Endodermal cell (in vitro differentiated cells): ENCODE results near the gene OR6A2. TPM values are rescaled to one million over a fixed set of nuclear protein-coding genes. Genes with fewer than 3 reads are reported as not detected.
A peak's percentile ranks its signal among the peaks of the same experiment; 100 is the strongest.

ENCODE experiments used
- DNase-seq: peaks from one replicate; pipeline ENCODE4 v3.0.0-alpha.2; 2017
- H3K27ac ChIP-seq: 2 replicates; pipeline ENCODE4 v1.5.1; 2013; ENCODE audit warnings: mild to moderate bottlenecking, low read depth, low read length, moderate library complexity
- H3K27me3 ChIP-seq: 2 replicates; pipeline ENCODE4 v1.6.1; 2013; ENCODE audit warnings: mild to moderate bottlenecking, low read length, moderate library complexity; ENCODE audit not compliant: insufficient read depth, control insufficient read depth, poor library complexity, severe bottlenecking
- H3K36me3 ChIP-seq: 2 replicates; pipeline ENCODE4 v1.7.0; 2013; ENCODE audit warnings: mild to moderate bottlenecking, low read length, moderate library complexity; ENCODE audit not compliant: control insufficient read depth, insufficient read depth
- H3K4me1 ChIP-seq: one replicate; pipeline ENCODE4 v1.7.0; 2013; ENCODE audit warnings: low read length; ENCODE audit not compliant: control insufficient read depth, insufficient read depth
- H3K4me3 ChIP-seq: 2 replicates; pipeline ENCODE4 v1.5.1; 2013; ENCODE audit warnings: mild to moderate bottlenecking, low read length, moderate library complexity
- H3K9ac ChIP-seq: 2 replicates; pipeline ENCODE4 v1.6.1; 2013; ENCODE audit warnings: mild to moderate bottlenecking, low read length, moderate library complexity; ENCODE audit not compliant: poor library complexity, severe bottlenecking; ENCODE audit errors: extremely low read depth
- H3K9me3 ChIP-seq: 2 replicates; pipeline ENCODE4 v1.6.1; 2013; ENCODE audit warnings: mild to moderate bottlenecking, low read length, moderate library complexity; ENCODE audit not compliant: control insufficient read depth
- H3K27ac Mint-ChIP-seq: 2 replicates; pipeline ENCODE4 v1.8.0; 2020; ENCODE audit warnings: mixed read lengths
- H3K27me3 Mint-ChIP-seq: 2 replicates; pipeline ENCODE4 v1.8.0; 2021; ENCODE audit warnings: mild to moderate bottlenecking, mixed read lengths; ENCODE audit not compliant: insufficient read depth
- H3K36me3 Mint-ChIP-seq: 2 replicates; pipeline ENCODE4 v1.8.0; 2020; ENCODE audit warnings: low read depth, mixed read lengths
- H3K4me1 Mint-ChIP-seq: 2 replicates; pipeline ENCODE4 v1.8.0; 2020; ENCODE audit warnings: mixed read lengths
- H3K4me3 Mint-ChIP-seq: 2 replicates; pipeline ENCODE4 v1.8.0; 2020; ENCODE audit warnings: mild to moderate bottlenecking, moderate library complexity, mixed read lengths
- H3K9me3 Mint-ChIP-seq: 2 replicates; pipeline ENCODE4 v1.8.0; 2020; ENCODE audit warnings: mild to moderate bottlenecking, mixed read lengths
- WGBS, 2 experiments: methylation state at CpG; one replicate each; pipeline versions ENCODE4 v1.1.5 to v1.1.7; 2013; ENCODE audit warnings: missing lambda C conversion rate in 2 of 2, mixed read lengths in 1 of 2; ENCODE audit not compliant: insufficient coverage in 1 of 2, insufficient read length in 1 of 2; 5-methylcytosine and 5-hydroxymethylcytosine counted together
- total RNA-seq, 2 donors: library from RNA; stranded (reverse); fragmentation: NEBNext Ultra II Directional in 1 of 2; extraction: Animal tissue kit (Norgen Biotek cat#: 25700) in 1 of 2; gene quantifications; 2 replicates in 1 of 2; 3 replicates in 1 of 2; pipeline ENCODE4 v1.2.1, GENCODE V29; 2021
- TF ChIP-seq, protein P1 (sequence below): fragments of 200-600 bp; sonication (generic); conservative IDR thresholded peaks from 2 replicates; pipeline ENCODE4 v1.5.0; 2021; ENCODE audit warnings: antibody characterized with exemption, mild to moderate bottlenecking

The OR6A2 gene
- total RNA-seq, 2 donors from 2014 or later = 0.09 to 0.51 TPM

DNA sequence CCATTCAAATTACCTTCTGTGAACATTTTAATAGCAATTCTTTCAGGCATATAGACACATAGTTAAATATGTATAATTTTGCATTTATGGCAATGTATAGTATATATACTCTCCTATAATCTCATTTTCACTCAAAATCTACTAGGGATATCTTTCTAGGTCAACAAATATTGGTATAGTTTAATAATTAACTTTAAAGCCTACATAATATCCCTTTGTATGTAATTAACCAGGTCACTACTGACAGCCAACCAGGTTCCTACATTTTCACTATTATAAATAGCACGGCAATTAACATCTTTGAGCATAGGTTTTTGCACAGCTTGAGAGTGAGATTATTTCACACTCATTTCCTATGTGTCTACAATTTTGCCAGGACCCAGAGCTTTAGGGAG is 43.5 kb downstream of the OR6A2 start:
- H3K36me3 ChIP-seq = no peaks in the 10 kb centered on the region
- Mint-ChIP-seq H3K27ac (no peak overlapping the region), H3K4me1 (no peaks in the 10 kb centered on the region), H3K4me3 (no peak overlapping the region), H3K36me3 (no peaks in the 10 kb centered on the region), H3K27me3 (peaks cover 5% of the 10 kb centered on the region), H3K9me3 (no peaks in the 10 kb centered on the region)
- H3K9ac ChIP-seq = no peak overlapping the region
- no peak for DNase-seq
- H3K27ac ChIP-seq = no peak overlapping the region
- no peak overlapping the region for H3K4me3 ChIP-seq
- TF ChIP-seq, protein P1, sequence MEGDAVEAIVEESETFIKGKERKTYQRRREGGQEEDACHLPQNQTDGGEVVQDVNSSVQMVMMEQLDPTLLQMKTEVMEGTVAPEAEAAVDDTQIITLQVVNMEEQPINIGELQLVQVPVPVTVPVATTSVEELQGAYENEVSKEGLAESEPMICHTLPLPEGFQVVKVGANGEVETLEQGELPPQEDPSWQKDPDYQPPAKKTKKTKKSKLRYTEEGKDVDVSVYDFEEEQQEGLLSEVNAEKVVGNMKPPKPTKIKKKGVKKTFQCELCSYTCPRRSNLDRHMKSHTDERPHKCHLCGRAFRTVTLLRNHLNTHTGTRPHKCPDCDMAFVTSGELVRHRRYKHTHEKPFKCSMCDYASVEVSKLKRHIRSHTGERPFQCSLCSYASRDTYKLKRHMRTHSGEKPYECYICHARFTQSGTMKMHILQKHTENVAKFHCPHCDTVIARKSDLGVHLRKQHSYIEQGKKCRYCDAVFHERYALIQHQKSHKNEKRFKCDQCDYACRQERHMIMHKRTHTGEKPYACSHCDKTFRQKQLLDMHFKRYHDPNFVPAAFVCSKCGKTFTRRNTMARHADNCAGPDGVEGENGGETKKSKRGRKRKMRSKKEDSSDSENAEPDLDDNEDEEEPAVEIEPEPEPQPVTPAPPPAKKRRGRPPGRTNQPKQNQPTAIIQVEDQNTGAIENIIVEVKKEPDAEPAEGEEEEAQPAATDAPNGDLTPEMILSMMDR = no peak
- no peaks in the 10 kb centered on the region for H3K9me3 ChIP-seq
- H3K4me1 ChIP-seq = no peaks in the 10 kb centered on the region
- 96 to 100% methylated on average over 1 of the region's 1 CpG for WGBS, 2 experiments
- H3K27me3 ChIP-seq = peaks cover 7% of the 10 kb centered on the region

DNA sequence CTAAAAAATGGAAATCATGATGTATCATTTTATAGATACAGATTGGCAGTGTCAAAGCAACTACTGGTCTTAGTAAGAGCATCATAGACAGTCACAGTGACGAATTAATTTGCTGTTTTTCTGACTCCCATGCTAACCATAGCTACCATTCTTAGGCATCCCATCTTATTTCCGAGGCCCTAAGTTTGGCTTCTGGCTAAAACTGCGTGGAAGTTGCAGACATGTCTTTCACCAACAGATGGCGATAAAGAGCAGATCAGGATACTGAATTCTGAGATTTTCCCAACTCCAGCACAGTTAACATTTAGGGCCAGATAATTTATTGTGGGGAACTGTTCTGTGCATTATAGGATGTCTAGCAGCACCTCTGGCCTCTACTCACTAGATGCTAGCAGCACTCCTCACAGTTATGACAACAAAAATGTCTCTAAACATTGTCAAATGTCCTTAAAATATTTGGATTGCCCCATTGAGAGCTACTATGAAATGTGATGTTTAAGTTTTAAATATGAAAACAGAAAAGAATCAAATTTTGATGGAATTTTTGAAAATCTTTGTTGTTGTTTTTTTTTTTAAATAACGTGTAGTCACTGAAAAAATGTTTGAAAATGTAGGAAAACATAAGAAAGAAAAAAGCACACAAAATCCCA is 44.1 kb downstream of the OR6A2 start:
- Histone ChIP-seq H3K27me3 (peaks cover 7% of the 10 kb centered on the region), H3K27ac (no peak overlapping the region), H3K9ac (no peak overlapping the region), H3K36me3 (no peaks in the 10 kb centered on the region), H3K9me3 (no peaks in the 10 kb centered on the region), H3K4me3 (no peak overlapping the region), H3K4me1 (no peaks in the 10 kb centered on the region)
- no peaks in the 10 kb centered on the region for H3K9me3 Mint-ChIP-seq
- H3K36me3 Mint-ChIP-seq = no peaks in the 10 kb centered on the region
- H3K4me3 Mint-ChIP-seq = no peak overlapping the region
- DNase-seq = peak; percentile 78
- WGBS, 2 experiments = 12 to 13% methylated on average over 3 to 5 of the region's 5 CpGs
- no peaks in the 10 kb centered on the region for H3K4me1 Mint-ChIP-seq
- peaks cover 5% of the 10 kb centered on the region for H3K27me3 Mint-ChIP-seq
- no peak overlapping the region for H3K27ac Mint-ChIP-seq
- TF ChIP-seq, protein P1 = peak; percentile 87

DNA sequence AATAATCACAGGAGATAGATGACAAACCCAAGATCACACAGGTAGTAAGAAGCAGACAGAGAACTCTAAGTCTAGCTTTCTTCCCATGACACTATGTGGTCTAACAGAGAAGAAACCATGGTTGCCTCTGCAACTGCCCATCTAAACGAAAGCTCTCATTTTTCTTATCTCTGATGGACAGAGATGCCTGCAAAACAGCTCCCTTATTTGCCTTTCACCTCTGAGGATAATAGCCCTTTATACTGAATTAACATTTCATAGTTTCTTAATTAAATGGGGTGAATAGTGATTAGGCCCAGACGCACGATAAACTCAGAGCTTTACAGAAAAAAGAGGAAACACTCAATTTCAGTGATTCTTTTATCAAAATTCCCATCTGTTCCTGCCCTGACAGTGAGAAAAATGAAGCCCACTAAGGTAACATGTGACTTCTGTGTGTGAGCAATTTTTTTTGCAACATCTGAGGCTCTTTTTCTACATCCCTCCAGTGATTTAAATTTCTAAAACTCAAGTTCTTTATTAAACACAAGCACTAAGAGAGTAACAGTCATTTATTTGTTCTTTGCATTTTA is 52.3 kb downstream of the OR6A2 start:
- H3K4me3 ChIP-seq = no peak overlapping the region
- no peaks in the 10 kb centered on the region for H3K36me3 Mint-ChIP-seq

More for the DNA sequence above, 52.3 kb downstream of the OR6A2 start:
- peaks cover 9% of the 10 kb centered on the region for H3K27me3 Mint-ChIP-seq
- TF ChIP-seq, protein P1 = no peak
- H3K27me3 ChIP-seq = peaks cover 21% of the 10 kb centered on the region
- no peak for DNase-seq
- H3K9ac ChIP-seq = no peak overlapping the region
- no peak overlapping the region for H3K27ac Mint-ChIP-seq
- 72 to 90% methylated on average over 2 to 3 of the region's 3 CpGs for whole genome bisulfite sequencing, 2 experiments
- no peaks in the 10 kb centered on the region for H3K36me3 ChIP-seq
- H3K4me3 Mint-ChIP-seq = no peak overlapping the region
- no peak overlapping the region for H3K27ac ChIP-seq
- no peaks in the 10 kb centered on the region for H3K4me1 ChIP-seq
- H3K9me3 ChIP-seq = no peaks in the 10 kb centered on the region
- H3K9me3 Mint-ChIP-seq = no peaks in the 10 kb centered on the region
- peaks cover 4% of the 10 kb centered on the region for H3K4me1 Mint-ChIP-seq
